HepG2 (cell line): Measurements from ENCODE around the gene SRSF4. TPM values are rescaled to one million over a fixed set of nuclear protein-coding genes. Genes with fewer than 3 reads are reported as not detected.
A peak's percentile ranks its signal among the peaks of the same experiment; 100 is the strongest.

Experiments
- AHDC1 ChIP-seq: sonication (generic); formaldehyde crosslinking; IDR thresholded peaks from 2 replicates; pipeline ENCODE4 v1.5.1; 2020; ENCODE audit warnings: mild to moderate bottlenecking, missing genetic modification reagents, borderline replicate concordance
- ATF5 ChIP-seq: sonication (generic); formaldehyde crosslinking; IDR thresholded peaks from 2 replicates; pipeline ENCODE4 v1.4.0; 2020; ENCODE audit warnings: mild to moderate bottlenecking, low read depth, missing genetic modification reagents
- ATF7 ChIP-seq, 2 experiments: fragments of 450-650 bp in 1 of 2; sonication (generic) in 1 of 2; formaldehyde crosslinking in 1 of 2; IDR thresholded peaks; 2 replicates each; pipeline versions ENCODE4 v1.4.0 to v1.6.1; 2016 to 2020; ENCODE audit warnings: antibody characterized with exemption in 1 of 2, mild to moderate bottlenecking in 1 of 2, missing genetic modification reagents in 1 of 2
- CSRNP1 ChIP-seq: sonication (generic); formaldehyde crosslinking; IDR thresholded peaks from 2 replicates; pipeline ENCODE4 v1.8.1; 2023; ENCODE audit warnings: mild to moderate bottlenecking, missing genetic modification reagents
- DNMT3B ChIP-seq: conservative IDR thresholded peaks from 2 replicates; pipeline ENCODE4 v1.6.1; 2016; ENCODE audit warnings: missing biosample characterization, control low read depth
- FOXK1 ChIP-seq: sonication (generic); formaldehyde crosslinking; IDR thresholded peaks from 2 replicates; pipeline ENCODE4 v1.4.0; 2020; ENCODE audit warnings: low read depth, missing genetic modification reagents, borderline replicate concordance
- FOXM1 ChIP-seq: sonication (generic); formaldehyde crosslinking; IDR thresholded peaks from 2 replicates; pipeline ENCODE4 v1.5.0; 2020; ENCODE audit warnings: missing genetic modification reagents
- HMG20A ChIP-seq: IDR thresholded peaks from 2 replicates; pipeline ENCODE4 v1.6.1; 2016; ENCODE audit warnings: borderline replicate concordance
- PRMT3 ChIP-seq: sonication (generic); formaldehyde crosslinking; IDR thresholded peaks from 2 replicates; pipeline ENCODE4 v1.8.1; 2022; ENCODE audit warnings: low read depth, mild to moderate bottlenecking, moderate library complexity, missing genetic modification reagents, borderline replicate concordance
- STAG1 ChIP-seq: sonication (generic); formaldehyde crosslinking; IDR thresholded peaks from 2 replicates; pipeline ENCODE4 v1.4.0; 2020; ENCODE audit warnings: missing genetic modification reagents
- ZBTB10 ChIP-seq: sonication (generic); formaldehyde crosslinking; IDR thresholded peaks from 2 replicates; pipeline ENCODE4 v1.4.0; 2020; ENCODE audit warnings: missing genetic modification reagents, borderline replicate concordance
- ZNF337 ChIP-seq: sonication (generic); formaldehyde crosslinking; IDR thresholded peaks from 2 replicates; pipeline ENCODE4 v1.5.1; 2020; ENCODE audit warnings: missing genetic modification reagents, low read depth, mild to moderate bottlenecking, borderline replicate concordance
- ZNF678 ChIP-seq: sonication (generic); formaldehyde crosslinking; IDR thresholded peaks from 2 replicates; pipeline ENCODE4 v1.4.0; 2020; ENCODE audit warnings: mild to moderate bottlenecking, missing genetic modification reagents
- ZNF891 ChIP-seq: sonication (generic); formaldehyde crosslinking; IDR thresholded peaks from 2 replicates; pipeline ENCODE4 v1.5.0; 2020; ENCODE audit warnings: mild to moderate bottlenecking, missing genetic modification reagents
- ZUFSP ChIP-seq: sonication (generic); formaldehyde crosslinking; IDR thresholded peaks from 2 replicates; pipeline ENCODE4 v1.9.0; 2021; ENCODE audit warnings: missing genetic modification reagents, mild to moderate bottlenecking, borderline replicate concordance
- polyA plus RNA-seq, 8 experiments: library from polyadenylated mRNA; depleted of rRNA in 3 of 8; stranded (reverse) in 7 of 8; unstranded in 1 of 8; fragments of >200 nt; fragmentation: Illumina TruSeq in 4 of 8; extraction: Trizol in 4 of 8; gene quantifications; 2 replicates each; pipeline versions ENCODE4 v1.2.1 to v1.2.3, GENCODE V29; 2011 to 2016; ENCODE audit warnings: low read depth in 4 of 8, missing spikeins in 1 of 8, mixed read lengths in 1 of 8; ENCODE audit not compliant: insufficient read depth in 1 of 8
- total RNA-seq, 5 experiments: library from RNA; depleted of rRNA; stranded (reverse); fragments of >200 nt; fragmentation: Illumina TruSeq; extraction: Trizol; gene quantifications; 2 replicates each; pipeline ENCODE4 v1.2.3, GENCODE V29; 2016; ENCODE audit warnings: low read depth in 1 of 5

The SRSF4 gene
- total and polyA plus RNA-seq, 2 of the 13 experiments (the other 11 are each of a cell fraction or from before 2014, with no cell fraction given), result 37.7 to 50.9 TPM

- TF ChIP-seq ZNF891 (CRISPR knock-in tag) (no peak), ATF5 (CRISPR knock-in tag) (no peak), DNMT3B (CRISPR knock-in tag) (no peak), ZUFSP (CRISPR knock-in tag) (no peak), STAG1 (no peak), FOXK1 (CRISPR knock-in tag) (no peak), ZNF337 (CRISPR knock-in tag) (no peak), HMG20A (CRISPR knock-in tag) (no peak), ATF7 (IDR thresholded peaks at IDR 0.05) (no peak), ATF7 (CRISPR knock-in tag; IDR thresholded peaks at IDR 0.05) (no peak), CSRNP1 (CRISPR knock-in tag) (no peak; the same call in 1 of the 2 replicates), PRMT3 (CRISPR knock-in tag) (no peak), ZBTB10 (no peak), FOXM1 (CRISPR knock-in tag) (no peak), AHDC1 (CRISPR knock-in tag) (0 out of 2 replicates have a peak, but pooled peaks have one; percentile 30), ZNF678 (CRISPR knock-in tag) (0 out of 2 replicates have a peak, but pooled peaks have one; percentile 53)
Observed at GRCh38 chr1:29124366-29125236, 57.1 kb downstream of the SRSF4 start (continued).
